Measurements from ENCODE around the gene ATP2A1. TPM values are rescaled to one million over a fixed set of nuclear protein-coding genes. Genes with fewer than 3 reads are reported as not detected.
"Not testable (repeated sequence)": the region's sequence is repeated elsewhere in the genome, so short reads cannot be mapped to it uniquely, and the experiment has no call there.

Gene ATP2A1
- total and polyA plus RNA-seq, 2 donors (not counting 3 experiments of a cell fraction or from before 2014, with no cell fraction given), result 1.2 to 2.5 TPM

- FAIRE-seq, result no peak
- no peak for TF ChIP-seq CTCF (IDR thresholded peaks at IDR 0.05; ENCODE audit: extremely low read depth in 1 of 2, insufficient read depth in 1 of 2, low read depth in 1 of 2, low read length in 2 of 2)
- TF ChIP-seq POLR2A (IDR thresholded peaks at IDR 0.05; ENCODE audit: low read depth, low read length), result no peak
- TF ChIP-seq GATA2 (IDR thresholded peaks at IDR 0.05; ENCODE audit: insufficient read depth, insufficient read length, low read depth, low read length), result no peak
- TF ChIP-seq POLR2AphosphoS5 (IDR thresholded peaks at IDR 0.05; ENCODE audit: insufficient read depth, low read depth, low read length), result no peak
- TF ChIP-seq MAX (IDR thresholded peaks at IDR 0.05; ENCODE audit: insufficient read depth, insufficient read length), result no peak
- no peak for TF ChIP-seq JUN (IDR thresholded peaks at IDR 0.05; ENCODE audit: borderline replicate concordance, insufficient read depth, insufficient read length, low read depth)
- no peak for TF ChIP-seq MYC (IDR thresholded peaks at IDR 0.05; ENCODE audit: low read depth, low read length)
- no peak for TF ChIP-seq EZH2 (IDR thresholded peaks at IDR 0.05; ENCODE audit: borderline replicate concordance, low read depth, low read length, severe bottlenecking)
- TF ChIP-seq FOS (IDR thresholded peaks at IDR 0.05; ENCODE audit: borderline replicate concordance, insufficient read depth, low read length), result no peak
- Histone ChIP-seq H3K79me2 (ENCODE audit: control insufficient read depth, insufficient read depth, low read length) (no peaks in the 10 kb centered on the region), H3K27me3 (ENCODE audit: control insufficient read depth in 2 of 2, insufficient read depth in 2 of 2, low read length in 2 of 2) (no peaks in the 10 kb centered on the region), H2AFZ (ENCODE audit: low read depth, low read length) (no peak overlapping the region), H3K9ac (replicated peaks; ENCODE audit: extremely low read depth, insufficient read depth, low read length) (no peak overlapping the region), H3K4me1 (ENCODE audit: control insufficient read depth, extremely low read depth, insufficient read depth, low read length) (no peaks in the 10 kb centered on the region), H3K9me3 (replicated peaks; ENCODE audit: control insufficient read depth, insufficient read depth, low read length) (no peaks in the 10 kb centered on the region), H3K4me3 (replicated peaks in 1 of 3; ENCODE audit: insufficient read depth in 1 of 3, low read depth in 1 of 3, low read length in 3 of 3) (no peak overlapping the region), H3K36me3 (ENCODE audit: control insufficient read depth in 2 of 2, extremely low read depth in 1 of 2, insufficient read depth in 2 of 2, low read length in 2 of 2) (no peaks in the 10 kb centered on the region), H4K20me1 (replicated peaks; ENCODE audit: control insufficient read depth, extremely low read depth, insufficient read depth, low read length) (no peaks in the 10 kb centered on the region), H3K9me1 (replicated peaks; ENCODE audit: control insufficient read depth, extremely low read depth, insufficient read depth, low read length) (no peaks in the 10 kb centered on the region), H3K27ac (ENCODE audit: insufficient read depth, low read depth, low read length) (no peak overlapping the region), H3K4me2 (ENCODE audit: insufficient read depth, low read length) (no peak overlapping the region)
- DNase-seq (ENCODE audit: low read depth, low spot score), result no peak
- intact Hi-C loops (cut with micrococcal nuclease), result no loop called here
- dilution Hi-C loops (cut with MboI; ENCODE audit: extremely low pct_ligation_motif_present, low sequenced_read_pairs), result no loop called here
- POLR2A ChIA-PET, result no interaction called here
- CTCF ChIA-PET, result interaction anchor here (1.9 to 2.2 kb wide), 2 partner anchors 14 to 58 kb away, joined by 5 read pairs; no protein-coding TSS in a partner anchor
- no TSS peak for BruUV-seq (replicated peaks)
Measured at GRCh38 chr16:28886945-28887344, 8.7 kb downstream of the ATP2A1 start.

GRCh38 chr16:28890355-28890754 is 12.1 kb downstream of the ATP2A1 start:
- H3K79me2 ChIP-seq (ENCODE audit: control insufficient read depth, insufficient read depth, low read length); intact Hi-C loops (cut with micrococcal nuclease); H3K9me1 ChIP-seq (replicated peaks; ENCODE audit: control insufficient read depth, extremely low read depth, insufficient read depth, low read length); H3K4me2 ChIP-seq (ENCODE audit: insufficient read depth, low read length); H3K4me1 ChIP-seq (ENCODE audit: control insufficient read depth, extremely low read depth, insufficient read depth, low read length); H3K27ac ChIP-seq (ENCODE audit: insufficient read depth, low read depth, low read length); H3K4me3 ChIP-seq (replicated peaks in 1 of 3; ENCODE audit: insufficient read depth in 1 of 3, low read depth in 1 of 3, low read length in 3 of 3); POLR2A ChIA-PET; H3K36me3 ChIP-seq (ENCODE audit: control insufficient read depth in 2 of 2, extremely low read depth in 1 of 2, insufficient read depth in 2 of 2, low read length in 2 of 2); H3K9me3 ChIP-seq (replicated peaks; ENCODE audit: control insufficient read depth, insufficient read depth, low read length); dilution Hi-C loops (cut with MboI; ENCODE audit: extremely low pct_ligation_motif_present, low sequenced_read_pairs); H4K20me1 ChIP-seq (replicated peaks; ENCODE audit: control insufficient read depth, extremely low read depth, insufficient read depth, low read length); H2AFZ ChIP-seq (ENCODE audit: low read depth, low read length); H3K27me3 ChIP-seq (ENCODE audit: control insufficient read depth in 2 of 2, insufficient read depth in 2 of 2, low read length in 2 of 2); BruUV-seq (replicated peaks); H3K9ac ChIP-seq (replicated peaks; ENCODE audit: extremely low read depth, insufficient read depth, low read length); DNase-seq (ENCODE audit: low read depth, low spot score): not testable (repeated sequence)
- CTCF ChIA-PET, result interaction anchor here (1.3 to 1.5 kb wide), 2 partner anchors 55 kb away, joined by 4 read pairs; no protein-coding TSS in a partner anchor
- peak; percentile 28 for FAIRE-seq
